PFSK-1 (cell line): Measurements from ENCODE around the gene KCNQ1OT1.

ENCODE experiments used
- FOXP2 ChIP-seq: optimal IDR thresholded peaks from 2 replicates; pipeline ENCODE3; 2011; ENCODE audit warnings: borderline replicate concordance, control low read depth, inconsistent platforms; ENCODE audit not compliant: insufficient read depth; ENCODE audit errors: extremely low read length, extremely low read depth
- POLR2AphosphoS5 ChIP-seq: IDR thresholded peaks from 2 replicates; pipeline ENCODE4 v1.6.1; 2012; ENCODE audit warnings: low read depth, mild to moderate bottlenecking, control low read depth, low read length, moderate library complexity
- SIN3A ChIP-seq: IDR thresholded peaks from 2 replicates; pipeline ENCODE4 v1.6.1; 2012; ENCODE audit warnings: mild to moderate bottlenecking, low read length, moderate library complexity, borderline replicate concordance; ENCODE audit not compliant: insufficient read depth
- TAF1 ChIP-seq: IDR thresholded peaks from 2 replicates; pipeline ENCODE4 v1.6.1; 2012; ENCODE audit warnings: low read length, control low read depth, borderline replicate concordance; ENCODE audit not compliant: insufficient read depth
- TF ChIP-seq, protein P1 (sequence below), 2 experiments: IDR thresholded peaks; 2 replicates each; pipeline versions ENCODE4 v1.6.1 to v1.8.0; 2011 to 2012; ENCODE audit warnings: low read depth in 2 of 2, low read length in 2 of 2, control low read depth in 1 of 2, inconsistent platforms in 1 of 2, mild to moderate bottlenecking in 1 of 2, moderate library complexity in 1 of 2; ENCODE audit not compliant: insufficient read depth in 1 of 2

The KCNQ1OT1 gene

GRCh38 chr11:2609345-2609744 is 90.4 kb downstream of the KCNQ1OT1 start:
- TF ChIP-seq FOXP2 (no peak), TAF1 (no peak), SIN3A (no peak), POLR2AphosphoS5 (no peak)
- TF ChIP-seq, protein P1, sequence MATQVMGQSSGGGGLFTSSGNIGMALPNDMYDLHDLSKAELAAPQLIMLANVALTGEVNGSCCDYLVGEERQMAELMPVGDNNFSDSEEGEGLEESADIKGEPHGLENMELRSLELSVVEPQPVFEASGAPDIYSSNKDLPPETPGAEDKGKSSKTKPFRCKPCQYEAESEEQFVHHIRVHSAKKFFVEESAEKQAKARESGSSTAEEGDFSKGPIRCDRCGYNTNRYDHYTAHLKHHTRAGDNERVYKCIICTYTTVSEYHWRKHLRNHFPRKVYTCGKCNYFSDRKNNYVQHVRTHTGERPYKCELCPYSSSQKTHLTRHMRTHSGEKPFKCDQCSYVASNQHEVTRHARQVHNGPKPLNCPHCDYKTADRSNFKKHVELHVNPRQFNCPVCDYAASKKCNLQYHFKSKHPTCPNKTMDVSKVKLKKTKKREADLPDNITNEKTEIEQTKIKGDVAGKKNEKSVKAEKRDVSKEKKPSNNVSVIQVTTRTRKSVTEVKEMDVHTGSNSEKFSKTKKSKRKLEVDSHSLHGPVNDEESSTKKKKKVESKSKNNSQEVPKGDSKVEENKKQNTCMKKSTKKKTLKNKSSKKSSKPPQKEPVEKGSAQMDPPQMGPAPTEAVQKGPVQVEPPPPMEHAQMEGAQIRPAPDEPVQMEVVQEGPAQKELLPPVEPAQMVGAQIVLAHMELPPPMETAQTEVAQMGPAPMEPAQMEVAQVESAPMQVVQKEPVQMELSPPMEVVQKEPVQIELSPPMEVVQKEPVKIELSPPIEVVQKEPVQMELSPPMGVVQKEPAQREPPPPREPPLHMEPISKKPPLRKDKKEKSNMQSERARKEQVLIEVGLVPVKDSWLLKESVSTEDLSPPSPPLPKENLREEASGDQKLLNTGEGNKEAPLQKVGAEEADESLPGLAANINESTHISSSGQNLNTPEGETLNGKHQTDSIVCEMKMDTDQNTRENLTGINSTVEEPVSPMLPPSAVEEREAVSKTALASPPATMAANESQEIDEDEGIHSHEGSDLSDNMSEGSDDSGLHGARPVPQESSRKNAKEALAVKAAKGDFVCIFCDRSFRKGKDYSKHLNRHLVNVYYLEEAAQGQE (IDR thresholded peaks at IDR 0.05; ENCODE audit: insufficient read depth in 1 of 2, low read depth in 2 of 2, low read length in 2 of 2): no peak

DNA sequence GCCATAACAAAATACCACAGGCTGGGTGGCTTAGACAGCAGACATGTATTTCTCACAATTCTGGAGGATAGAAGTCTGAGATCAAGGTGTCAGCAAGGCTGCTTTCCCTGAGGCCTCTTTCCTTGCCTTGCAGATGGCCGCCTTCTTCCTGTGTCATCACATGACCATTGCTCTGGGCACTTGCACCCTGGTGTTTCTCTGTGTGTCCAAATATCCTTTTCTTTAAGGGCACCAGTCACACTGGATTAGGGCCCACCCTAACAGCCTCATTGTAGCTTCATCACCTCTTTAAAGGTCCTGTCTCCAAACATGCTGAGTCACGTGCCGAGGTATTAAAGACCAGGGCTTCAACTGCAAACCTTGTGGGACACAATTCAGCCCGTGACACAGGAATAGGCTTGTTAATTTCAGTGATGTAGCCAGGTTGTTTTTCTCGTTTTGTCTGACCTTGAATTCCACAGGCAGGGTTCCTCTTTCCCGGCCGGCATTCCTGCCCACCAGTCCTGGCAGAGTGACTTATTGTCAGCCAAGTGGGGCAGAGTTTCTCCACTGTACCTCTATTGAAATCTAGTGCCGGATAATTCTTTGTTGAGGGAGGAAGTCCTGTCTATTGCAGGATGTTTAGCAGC is 100.1 kb downstream of the KCNQ1OT1 start:
- TF ChIP-seq FOXP2 (no peak), POLR2AphosphoS5 (no peak), SIN3A (no peak), TAF1 (no peak)
- TF ChIP-seq, protein P1 (IDR thresholded peaks at IDR 0.05; ENCODE audit: insufficient read depth in 1 of 2, low read depth in 2 of 2, low read length in 2 of 2): no peak

GRCh38 chr11:2595204-2595603 is 104.6 kb downstream of the KCNQ1OT1 start:
- no peak for TF ChIP-seq TAF1
- TF ChIP-seq SIN3A: no peak
- TF ChIP-seq POLR2AphosphoS5: no peak
- TF ChIP-seq FOXP2: no peak
- TF ChIP-seq, protein P1 (IDR thresholded peaks at IDR 0.05; ENCODE audit: insufficient read depth in 1 of 2, low read depth in 2 of 2, low read length in 2 of 2): no peak

- no peak for TF ChIP-seq FOXP2
- TF ChIP-seq, protein P1 (IDR thresholded peaks at IDR 0.05; ENCODE audit: insufficient read depth in 1 of 2, low read depth in 2 of 2, low read length in 2 of 2): no peak
- no peak for TF ChIP-seq TAF1
- no peak for TF ChIP-seq POLR2AphosphoS5
- TF ChIP-seq SIN3A: no peak
Observed at GRCh38 chr11:2594267-2594666, 105.5 kb downstream of the KCNQ1OT1 start.
